Measurements from ENCODE around the gene UQCC2. TPM values are rescaled to one million over a fixed set of nuclear protein-coding genes. Genes with fewer than 3 reads are reported as not detected.

The UQCC2 gene
- total RNA-seq, 4 donors from 2014 or later: 14.5 to 29.7 (median 23.4) TPM

DNA sequence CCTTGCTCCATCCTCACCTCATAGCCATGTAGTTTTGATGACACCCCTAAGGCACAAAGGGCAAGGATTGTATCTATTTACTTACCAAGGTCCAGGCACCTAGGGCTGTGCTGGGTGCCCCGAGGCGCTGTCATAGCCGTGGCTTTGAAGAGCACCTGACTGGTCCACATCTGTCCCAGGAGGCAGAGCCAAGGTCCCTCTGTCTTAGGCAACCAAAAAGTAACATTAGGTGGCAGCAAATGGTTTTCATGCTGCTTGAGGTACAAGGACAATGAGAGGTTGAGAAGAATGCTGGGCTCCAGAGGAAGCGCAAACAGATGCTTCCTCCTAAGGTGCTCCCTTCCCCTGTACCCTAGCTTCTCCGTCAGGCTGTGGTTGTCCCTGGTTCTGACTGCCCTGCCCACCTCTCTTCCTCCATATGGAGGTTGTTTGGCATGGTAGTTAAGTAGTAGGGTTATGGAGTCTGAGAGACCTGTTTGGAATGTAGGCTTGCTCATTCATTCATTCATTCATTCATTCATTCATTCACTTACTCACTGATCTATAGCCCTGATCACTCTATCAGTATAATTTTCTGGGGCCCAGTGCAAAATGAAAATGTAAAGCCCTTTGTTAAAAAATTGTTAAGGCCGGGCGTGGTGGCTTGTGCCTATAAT, 3.0 kb upstream of the UQCC2 start:
- Histone ChIP-seq H3K27ac (no peak overlapping the region), H3K9me3 (no peaks in the 10 kb centered on the region), H3K36me3 (peaks cover 0 to 3% (median 0%) of the 10 kb centered on the region in 3 donors), H3K27me3 (no peaks in the 10 kb centered on the region), H3K4me3 (no peak overlapping the region), H3K4me1 (peaks cover 0 to 36% (median 15%) of the 10 kb centered on the region in 4 donors)
- 88% methylated on average over 7 of the region's 7 CpGs for WGBS, 2 donors
- DNase-seq (ENCODE audit: low spot score in 2 of 2): no peak
- TF ChIP-seq EP300 (IDR thresholded peaks at IDR 0.05) (no peak), POLR2A (IDR thresholded peaks at IDR 0.05) (no peak)
- TF ChIP-seq, protein P1, sequence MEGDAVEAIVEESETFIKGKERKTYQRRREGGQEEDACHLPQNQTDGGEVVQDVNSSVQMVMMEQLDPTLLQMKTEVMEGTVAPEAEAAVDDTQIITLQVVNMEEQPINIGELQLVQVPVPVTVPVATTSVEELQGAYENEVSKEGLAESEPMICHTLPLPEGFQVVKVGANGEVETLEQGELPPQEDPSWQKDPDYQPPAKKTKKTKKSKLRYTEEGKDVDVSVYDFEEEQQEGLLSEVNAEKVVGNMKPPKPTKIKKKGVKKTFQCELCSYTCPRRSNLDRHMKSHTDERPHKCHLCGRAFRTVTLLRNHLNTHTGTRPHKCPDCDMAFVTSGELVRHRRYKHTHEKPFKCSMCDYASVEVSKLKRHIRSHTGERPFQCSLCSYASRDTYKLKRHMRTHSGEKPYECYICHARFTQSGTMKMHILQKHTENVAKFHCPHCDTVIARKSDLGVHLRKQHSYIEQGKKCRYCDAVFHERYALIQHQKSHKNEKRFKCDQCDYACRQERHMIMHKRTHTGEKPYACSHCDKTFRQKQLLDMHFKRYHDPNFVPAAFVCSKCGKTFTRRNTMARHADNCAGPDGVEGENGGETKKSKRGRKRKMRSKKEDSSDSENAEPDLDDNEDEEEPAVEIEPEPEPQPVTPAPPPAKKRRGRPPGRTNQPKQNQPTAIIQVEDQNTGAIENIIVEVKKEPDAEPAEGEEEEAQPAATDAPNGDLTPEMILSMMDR (IDR thresholded peaks at IDR 0.05): no peak

DNA sequence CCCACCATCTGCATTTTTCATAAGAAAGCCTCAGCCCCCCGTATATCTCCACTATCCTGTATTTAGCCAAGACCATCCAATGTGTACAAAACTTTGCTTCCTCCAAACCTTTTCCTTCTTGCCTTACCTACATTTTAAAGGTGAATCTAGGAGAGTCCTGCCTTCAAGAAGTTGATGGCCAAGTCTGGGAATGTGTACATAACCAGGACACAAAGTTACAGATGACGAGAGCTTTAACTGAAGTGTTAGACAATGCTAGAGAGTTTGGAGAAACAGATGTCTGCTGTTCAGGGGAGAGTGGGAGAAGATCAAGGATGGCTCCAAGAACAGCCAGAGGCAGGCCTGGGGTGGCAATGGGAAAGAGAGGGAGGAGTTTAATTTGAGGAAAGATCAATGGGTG, 2.3 kb upstream of the UQCC2 start:
- no peak for DNase-seq (ENCODE audit: low spot score in 2 of 2)
- H3K9me3 ChIP-seq: no peaks in the 10 kb centered on the region
- peaks cover 0 to 37% (median 15%) of the 10 kb centered on the region in 4 donors for H3K4me1 ChIP-seq
- peaks cover 0 to 4% (median 3%) of the 10 kb centered on the region in 3 donors for H3K36me3 ChIP-seq
- no peak overlapping the region for H3K4me3 ChIP-seq
- H3K27ac ChIP-seq: no peak overlapping the region
- TF ChIP-seq, protein P1 (IDR thresholded peaks at IDR 0.05): no peak
- TF ChIP-seq POLR2A (IDR thresholded peaks at IDR 0.05) (no peak), EP300 (IDR thresholded peaks at IDR 0.05) (no peak)
- 81 to 86% methylated on average over 2 of the region's 2 CpGs for WGBS, 2 donors
- H3K27me3 ChIP-seq: no peaks in the 10 kb centered on the region

DNA sequence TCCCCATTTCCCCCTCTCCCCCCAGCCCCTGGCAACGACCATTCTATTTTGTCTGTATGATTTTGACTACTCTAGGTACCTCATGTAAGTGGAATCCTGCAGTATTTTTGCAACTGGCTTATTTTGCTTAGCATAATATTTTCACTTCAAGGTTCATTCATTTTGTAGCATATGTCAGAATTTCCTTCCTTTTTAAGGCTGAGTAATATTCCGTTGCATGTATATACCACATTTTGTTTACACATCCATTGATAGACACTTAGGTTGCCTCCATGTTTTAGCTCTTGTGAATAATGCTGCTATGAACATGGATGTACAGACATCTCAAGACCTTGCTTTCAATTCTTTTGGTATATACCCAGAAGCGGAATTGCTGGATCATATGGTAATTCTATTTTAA, 1.4 kb upstream of the UQCC2 start:
- H3K27ac ChIP-seq: no peak overlapping the region
- peaks cover 0 to 30% (median 12%) of the 10 kb centered on the region in 4 donors for H3K4me1 ChIP-seq
- TF ChIP-seq EP300 (IDR thresholded peaks at IDR 0.05): no peak
- no peak for TF ChIP-seq POLR2A (IDR thresholded peaks at IDR 0.05)
- TF ChIP-seq, protein P1 (IDR thresholded peaks at IDR 0.05): no peak
- H3K4me3 ChIP-seq: no peak overlapping the region
- H3K36me3 ChIP-seq: peaks cover 0 to 12% (median 3%) of the 10 kb centered on the region in 3 donors
- no peaks in the 10 kb centered on the region for H3K9me3 ChIP-seq
- 87 to 98% methylated on average over 3 of the region's 3 CpGs for WGBS, 2 donors
- no peak for DNase-seq (ENCODE audit: low spot score in 2 of 2)
- H3K27me3 ChIP-seq: no peaks in the 10 kb centered on the region

DNA sequence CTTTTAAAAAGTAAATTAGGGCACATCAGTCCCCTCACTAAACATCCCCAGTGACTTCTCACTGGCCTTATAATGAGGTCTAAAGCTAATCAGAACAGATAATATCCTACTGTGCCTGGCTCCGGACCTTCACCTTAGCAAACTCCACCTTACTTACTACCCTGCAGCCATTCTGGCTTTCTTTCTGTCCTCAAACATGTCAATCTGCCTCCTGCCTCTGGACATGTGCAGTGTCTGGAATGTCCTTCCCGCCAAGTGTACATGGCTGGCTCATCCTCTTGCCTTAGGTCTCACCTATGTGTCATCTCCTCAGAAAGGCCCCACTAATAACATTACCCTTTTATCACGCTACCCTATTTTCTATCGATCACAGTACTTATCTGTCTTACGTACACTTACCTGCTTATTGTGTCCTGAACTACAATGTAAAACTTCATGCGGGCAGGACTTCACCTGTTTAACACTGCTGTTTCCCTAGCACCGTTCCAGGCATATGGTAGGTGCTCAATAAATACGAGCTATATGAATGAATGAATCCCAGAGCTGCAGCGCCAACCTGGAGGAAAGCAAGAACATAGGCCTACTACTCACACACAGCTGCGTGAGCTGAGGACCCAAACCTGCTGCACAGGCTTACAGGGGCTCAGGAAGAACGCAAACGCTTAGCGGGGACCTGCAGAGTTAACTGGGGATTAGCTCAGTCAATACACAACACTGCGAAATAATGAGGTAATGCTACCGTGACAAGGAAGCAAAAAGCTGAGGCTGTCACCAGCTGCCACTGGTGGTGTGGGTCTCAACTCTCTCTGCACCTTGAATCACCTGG, 991 bp downstream of the UQCC2 start:
- whole genome bisulfite sequencing, 2 donors: 80 to 84% methylated on average over 15 of the region's 15 CpGs
- peak overlapping the region; percentile 70 to 89 (median 82) for H3K4me3 ChIP-seq
- peaks cover 0 to 26% (median 3%) of the 10 kb centered on the region in 3 donors for H3K36me3 ChIP-seq
- no peak for DNase-seq (ENCODE audit: low spot score in 2 of 2)
- TF ChIP-seq, protein P1 (IDR thresholded peaks at IDR 0.05): no peak
- TF ChIP-seq EP300 (IDR thresholded peaks at IDR 0.05): no peak
- no peak for TF ChIP-seq POLR2A (IDR thresholded peaks at IDR 0.05)
- peak overlapping the region in 3 of 4 donors; percentile 80 to 93 (median 90) for H3K27ac ChIP-seq
- peaks cover 0 to 21% (median 10%) of the 10 kb centered on the region in 4 donors for H3K4me1 ChIP-seq
- no peaks in the 10 kb centered on the region for H3K9me3 ChIP-seq
- H3K27me3 ChIP-seq: no peaks in the 10 kb centered on the region
